ENCODE results near the gene CFAP61. TPM values are rescaled to one million over a fixed set of nuclear protein-coding genes. Genes with fewer than 3 reads are reported as not detected.

Gene CFAP61
- total and polyA plus RNA-seq, 2 experiments from 2014 or later = 0.21 TPM; not detected in 1

GRCh38 chr20:20102163-20102562, 49.8 kb downstream of the CFAP61 start (continued):
- TF ChIP-seq, protein P1, sequence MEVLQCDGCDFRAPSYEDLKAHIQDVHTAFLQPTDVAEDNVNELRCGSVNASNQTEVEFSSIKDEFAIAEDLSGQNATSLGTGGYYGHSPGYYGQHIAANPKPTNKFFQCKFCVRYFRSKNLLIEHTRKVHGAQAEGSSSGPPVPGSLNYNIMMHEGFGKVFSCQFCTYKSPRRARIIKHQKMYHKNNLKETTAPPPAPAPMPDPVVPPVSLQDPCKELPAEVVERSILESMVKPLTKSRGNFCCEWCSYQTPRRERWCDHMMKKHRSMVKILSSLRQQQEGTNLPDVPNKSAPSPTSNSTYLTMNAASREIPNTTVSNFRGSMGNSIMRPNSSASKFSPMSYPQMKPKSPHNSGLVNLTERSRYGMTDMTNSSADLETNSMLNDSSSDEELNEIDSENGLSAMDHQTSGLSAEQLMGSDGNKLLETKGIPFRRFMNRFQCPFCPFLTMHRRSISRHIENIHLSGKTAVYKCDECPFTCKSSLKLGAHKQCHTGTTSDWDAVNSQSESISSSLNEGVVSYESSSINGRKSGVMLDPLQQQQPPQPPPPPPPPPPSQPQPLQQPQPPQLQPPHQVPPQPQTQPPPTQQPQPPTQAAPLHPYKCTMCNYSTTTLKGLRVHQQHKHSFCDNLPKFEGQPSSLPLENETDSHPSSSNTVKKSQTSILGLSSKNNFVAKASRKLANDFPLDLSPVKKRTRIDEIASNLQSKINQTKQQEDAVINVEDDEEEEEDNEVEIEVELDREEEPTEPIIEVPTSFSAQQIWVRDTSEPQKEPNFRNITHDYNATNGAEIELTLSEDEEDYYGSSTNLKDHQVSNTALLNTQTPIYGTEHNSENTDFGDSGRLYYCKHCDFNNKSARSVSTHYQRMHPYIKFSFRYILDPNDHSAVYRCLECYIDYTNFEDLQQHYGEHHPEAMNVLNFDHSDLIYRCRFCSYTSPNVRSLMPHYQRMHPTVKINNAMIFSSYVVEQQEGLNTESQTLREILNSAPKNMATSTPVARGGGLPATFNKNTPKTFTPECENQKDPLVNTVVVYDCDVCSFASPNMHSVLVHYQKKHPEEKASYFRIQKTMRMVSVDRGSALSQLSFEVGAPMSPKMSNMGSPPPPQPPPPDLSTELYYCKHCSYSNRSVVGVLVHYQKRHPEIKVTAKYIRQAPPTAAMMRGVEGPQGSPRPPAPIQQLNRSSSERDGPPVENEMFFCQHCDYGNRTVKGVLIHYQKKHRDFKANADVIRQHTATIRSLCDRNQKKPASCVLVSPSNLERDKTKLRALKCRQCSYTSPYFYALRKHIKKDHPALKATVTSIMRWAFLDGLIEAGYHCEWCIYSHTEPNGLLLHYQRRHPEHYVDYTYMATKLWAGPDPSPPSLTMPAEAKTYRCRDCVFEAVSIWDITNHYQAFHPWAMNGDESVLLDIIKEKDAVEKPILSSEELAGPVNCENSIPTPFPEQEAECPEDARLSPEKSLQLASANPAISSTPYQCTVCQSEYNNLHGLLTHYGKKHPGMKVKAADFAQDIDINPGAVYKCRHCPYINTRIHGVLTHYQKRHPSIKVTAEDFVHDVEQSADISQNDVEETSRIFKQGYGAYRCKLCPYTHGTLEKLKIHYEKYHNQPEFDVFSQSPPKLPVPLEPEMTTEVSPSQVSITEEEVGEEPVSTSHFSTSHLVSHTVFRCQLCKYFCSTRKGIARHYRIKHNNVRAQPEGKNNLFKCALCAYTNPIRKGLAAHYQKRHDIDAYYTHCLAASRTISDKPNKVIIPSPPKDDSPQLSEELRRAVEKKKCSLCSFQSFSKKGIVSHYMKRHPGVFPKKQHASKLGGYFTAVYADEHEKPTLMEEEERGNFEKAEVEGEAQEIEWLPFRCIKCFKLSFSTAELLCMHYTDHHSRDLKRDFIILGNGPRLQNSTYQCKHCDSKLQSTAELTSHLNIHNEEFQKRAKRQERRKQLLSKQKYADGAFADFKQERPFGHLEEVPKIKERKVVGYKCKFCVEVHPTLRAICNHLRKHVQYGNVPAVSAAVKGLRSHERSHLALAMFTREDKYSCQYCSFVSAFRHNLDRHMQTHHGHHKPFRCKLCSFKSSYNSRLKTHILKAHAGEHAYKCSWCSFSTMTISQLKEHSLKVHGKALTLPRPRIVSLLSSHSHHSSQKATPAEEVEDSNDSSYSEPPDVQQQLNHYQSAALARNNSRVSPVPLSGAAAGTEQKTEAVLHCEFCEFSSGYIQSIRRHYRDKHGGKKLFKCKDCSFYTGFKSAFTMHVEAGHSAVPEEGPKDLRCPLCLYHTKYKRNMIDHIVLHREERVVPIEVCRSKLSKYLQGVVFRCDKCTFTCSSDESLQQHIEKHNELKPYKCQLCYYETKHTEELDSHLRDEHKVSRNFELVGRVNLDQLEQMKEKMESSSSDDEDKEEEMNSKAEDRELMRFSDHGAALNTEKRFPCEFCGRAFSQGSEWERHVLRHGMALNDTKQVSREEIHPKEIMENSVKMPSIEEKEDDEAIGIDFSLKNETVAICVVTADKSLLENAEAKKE (CRISPR knock-in tag; IDR thresholded peaks at IDR 0.05) = no peak
- no peak for TF ChIP-seq POLR2AphosphoS5 (IDR thresholded peaks at IDR 0.05; ENCODE audit: low read depth)

DNA sequence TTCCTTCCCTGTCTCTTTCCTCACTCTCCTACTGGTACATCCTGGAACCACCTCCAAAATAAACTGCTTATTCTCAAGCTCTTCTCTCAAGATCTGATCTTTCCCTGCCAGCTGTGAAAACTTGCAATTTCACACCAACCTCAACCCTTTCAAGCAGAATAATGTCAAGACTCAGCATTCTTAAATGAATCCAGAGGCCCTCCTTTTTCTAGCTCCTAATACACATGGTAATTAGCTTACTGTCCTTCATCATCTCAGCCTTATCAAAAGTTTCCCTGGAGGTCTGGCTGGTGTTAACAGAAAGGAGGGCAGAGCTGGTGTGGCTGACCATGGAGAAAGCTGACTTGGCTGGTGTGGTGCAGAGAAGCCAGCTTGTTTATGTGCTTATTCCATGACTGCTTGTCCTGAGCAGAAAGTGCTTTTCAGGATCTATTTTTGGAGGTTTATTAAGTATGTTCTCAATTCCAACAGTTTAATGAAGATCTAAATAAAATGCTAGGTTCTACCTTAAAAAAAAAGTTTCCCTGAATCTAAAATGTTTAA, 50.5 kb downstream of the CFAP61 start:
- H3F3A ChIP-seq (replicated peaks; ENCODE audit: low read depth) = no peaks in the 10 kb centered on the region
- H3K79me2 ChIP-seq (replicated peaks; ENCODE audit: insufficient read depth) = no peaks in the 10 kb centered on the region
- Mint-ChIP-seq H3K9me3 (no peaks in the 10 kb centered on the region), H3K27ac (no peak overlapping the region), H3K36me3 (ENCODE audit: low read depth) (no peaks in the 10 kb centered on the region), H3K4me3 (no peak overlapping the region), H3K4me1 (peaks cover 11% of the 10 kb centered on the region), H3K27me3 (ENCODE audit: insufficient read depth, low read depth, poor library complexity) (peaks cover 1% of the 10 kb centered on the region)
- H3K4me2 ChIP-seq = no peak overlapping the region
- no peak overlapping the region for H3K4me3 ChIP-seq
- ATAC-seq = no peak
- no peaks in the 10 kb centered on the region for H3K9me2 ChIP-seq (ENCODE audit: insufficient read depth)
- H4K20me1 ChIP-seq (replicated peaks; ENCODE audit: insufficient read depth) = no peaks in the 10 kb centered on the region
- H3K27ac ChIP-seq (ENCODE audit: low read depth) = no peak overlapping the region
- H3K36me3 ChIP-seq (ENCODE audit: insufficient read depth) = no peaks in the 10 kb centered on the region
- DNase-seq (ENCODE audit: low spot score) = no peak
- H3K4me1 ChIP-seq (ENCODE audit: insufficient read depth) = peaks cover 19% of the 10 kb centered on the region
- no peaks in the 10 kb centered on the region for H3K27me3 ChIP-seq (ENCODE audit: insufficient read depth)
- H2AFZ ChIP-seq = no peak overlapping the region
- TF ChIP-seq, protein P1 (CRISPR knock-in tag; IDR thresholded peaks at IDR 0.05) = no peak
- TF ChIP-seq ETS1 (IDR thresholded peaks at IDR 0.05) = no peak
- no peak for TF ChIP-seq REST (IDR thresholded peaks at IDR 0.05; ENCODE audit: unreplicated experiment)

Measured in GM23338 (cell line).